Left lobe of liver (tissue), 2 donors: ENCODE measurements around the gene HHEX. TPM values are rescaled to one million over a fixed set of nuclear protein-coding genes. Genes with fewer than 3 reads are reported as not detected.
A peak's percentile ranks its signal among the peaks of the same experiment; 100 is the strongest.
"Not testable (repeated sequence)": the region's sequence is repeated elsewhere in the genome, so short reads cannot be mapped to it uniquely, and the experiment has no call there.

Experiments used
- ATAC-seq: fragments of 200-7000 bp; cut with Tn5 transposase; one replicate; pipeline ENCODE4 v1.9.1; 2020; ENCODE audit warnings: mild to moderate bottlenecking, moderate library complexity
- DNase-seq: peaks from one replicate; pipeline ENCODE4 v3.0.0-alpha.2; 2020; ENCODE audit warnings: low spot score
- total RNA-seq: library from RNA; stranded (reverse); gene quantifications from one replicate; pipeline ENCODE4 v1.2.1, GENCODE V29; 2021
- donor health status: DM: no; HTN: no; CAD: no; lungs with moderate emphysema.
- donor health status: DM: no; HTN: yes; CAD: no.

Gene HHEX
- total RNA-seq, 1 donor from 2014 or later: 47.4 TPM

GRCh38 chr10:92732958-92733357, 43.2 kb downstream of the HHEX start:
- DNase-seq: peak; percentile 32
- no peak for ATAC-seq

DNA sequence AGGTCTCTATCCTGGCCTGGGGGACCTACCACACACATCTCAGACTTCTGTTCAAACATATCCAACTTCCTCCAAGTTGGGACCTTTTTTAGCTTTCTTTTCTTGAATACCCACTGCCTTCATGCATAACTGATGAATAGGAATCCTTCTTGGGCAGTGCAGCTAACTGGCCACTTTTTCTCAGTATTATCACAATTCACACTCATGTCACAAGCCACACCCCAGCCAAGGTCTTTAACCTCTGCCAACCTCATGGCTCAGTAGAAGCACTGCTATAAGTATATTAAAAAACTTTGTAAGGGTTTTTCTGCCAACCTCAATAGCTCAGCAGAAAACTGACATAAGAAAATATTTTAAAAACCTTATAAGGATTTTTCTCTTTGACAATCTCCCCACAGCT, 44.5 kb downstream of the HHEX start:
- ATAC-seq (no peak), DNase-seq (no peak)

DNA sequence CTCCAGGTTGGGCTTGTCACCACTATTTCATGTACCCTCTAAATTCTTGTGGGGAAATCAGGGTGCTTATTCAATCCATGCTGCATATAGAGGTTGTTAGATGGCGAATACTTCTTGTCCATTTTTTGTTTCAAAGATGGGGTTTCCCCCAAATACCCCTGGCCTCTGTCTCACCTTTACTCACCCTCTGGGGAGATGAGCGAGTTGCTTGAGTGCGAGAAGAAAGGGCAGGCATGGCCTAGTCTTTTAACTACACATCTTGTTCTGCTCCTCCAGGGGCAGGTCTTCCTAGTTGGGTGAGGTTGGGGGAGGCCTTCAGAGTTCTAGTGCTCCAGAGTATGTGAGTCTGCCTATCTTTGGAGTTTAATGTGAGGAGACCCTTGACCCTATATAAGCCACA, 46.2 kb downstream of the HHEX start:
- DNase-seq (peak; percentile 14), ATAC-seq (no peak)

- ATAC-seq: no peak
- DNase-seq: no peak
These were observed 47.7 kb downstream of the HHEX start for GRCh38 chr10:92737484-92737883.

- DNase-seq (no peak), ATAC-seq (no peak)
These were observed 51.0 kb downstream of the HHEX start for GRCh38 chr10:92740762-92741161.

DNA sequence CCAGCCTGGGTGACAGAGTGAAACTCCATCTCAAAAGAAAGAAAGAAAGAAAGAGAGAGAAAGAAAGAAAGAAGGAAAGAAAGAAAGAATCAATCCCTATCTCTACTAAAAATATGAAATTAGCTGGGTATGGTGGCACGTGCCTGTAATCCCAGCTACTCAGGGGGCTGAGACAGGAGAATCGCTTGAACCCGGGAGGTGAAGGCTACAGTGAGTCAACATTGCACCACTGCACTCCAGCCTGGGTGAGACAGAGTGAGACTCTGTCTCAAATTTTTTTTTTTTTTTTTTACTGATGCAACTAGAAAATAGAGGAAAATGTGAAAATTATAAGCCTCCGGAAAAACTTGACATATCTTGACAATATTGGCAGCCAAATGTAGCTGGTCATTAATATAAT, 52.0 kb downstream of the HHEX start:
- DNase-seq, ATAC-seq: not testable (repeated sequence)

- DNase-seq (no peak), ATAC-seq (peak; percentile 28)
These were observed 52.8 kb downstream of the HHEX start for GRCh38 chr10:92742331-92743228.

Other genes with a start within 250 kb of the HHEX start
- gene IDE, start 115.9 kb upstream of the HHEX start, total RNA-seq: 26.9 TPM
- 0.38 TPM for gene KIF11, start 96.8 kb upstream of the HHEX start, total RNA-seq
- 4.9 TPM for gene EXOC6, start 158.6 kb downstream of the HHEX start, total RNA-seq